Measurements from ENCODE around the gene HEATR5A.
"Not testable (repeated sequence)": the region's sequence is repeated elsewhere in the genome, so short reads cannot be mapped to it uniquely, and the experiment has no call there.

HEATR5A gene

GRCh38 chr14:31420319-31421111 lies at the start of gene HEATR5A:
HEATR5A (minus strand) TSS chr14:31420550; CDS start chr14:31402975, 17,575 bp downstream.
- peak; percentile 96 for DNase-seq

GRCh38 chr14:31466554-31466953 lies 46.2 kb upstream of the HEATR5A start:
- DNase-seq: no peak

GRCh38 chr14:31465111-31465510 lies 44.8 kb upstream of the HEATR5A start:
- DNase-seq: no peak

GRCh38 chr14:31462450-31462849 lies 42.1 kb upstream of the HEATR5A start:
- not testable (repeated sequence) for DNase-seq

- no peak for DNase-seq
Measured at GRCh38 chr14:31461545-31461944, 41.2 kb upstream of the HEATR5A start.

GRCh38 chr14:31457665-31458659 lies 37.6 kb upstream of the HEATR5A start:
- DNase-seq: no peak

- peak; percentile 97 for DNase-seq
Measured at GRCh38 chr14:31456841-31457664, 36.7 kb upstream of the HEATR5A start, which contains the start of gene DTD2. DTD2 (minus strand) TSS chr14:31457506; CDS start chr14:31457393, 113 bp downstream.

- DNase-seq: no peak
Measured at GRCh38 chr14:31449971-31450610, 29.7 kb upstream of the HEATR5A start.

- DNase-seq: no peak
Measured at GRCh38 chr14:31449136-31449535, 28.8 kb upstream of the HEATR5A start.

- DNase-seq: no peak
Measured at GRCh38 chr14:31445703-31446102, 25.4 kb upstream of the HEATR5A start.

- no peak for DNase-seq
Measured at GRCh38 chr14:31442284-31442683, 21.9 kb upstream of the HEATR5A start.

GRCh38 chr14:31441273-31442111 lies 21.1 kb upstream of the HEATR5A start:
- no peak for DNase-seq

GRCh38 chr14:31440280-31440679 lies 19.9 kb upstream of the HEATR5A start:
- DNase-seq: no peak

- no peak for DNase-seq
Measured at GRCh38 chr14:31439561-31439960, 19.2 kb upstream of the HEATR5A start.

GRCh38 chr14:31437045-31437691 lies 16.8 kb upstream of the HEATR5A start:
- not testable (repeated sequence) for DNase-seq

GRCh38 chr14:31435276-31435675 lies 14.9 kb upstream of the HEATR5A start:
- DNase-seq: no peak

GRCh38 chr14:31430634-31431264 lies 10.4 kb upstream of the HEATR5A start:
- DNase-seq: no peak

GRCh38 chr14:31429791-31430190 lies 9.4 kb upstream of the HEATR5A start:
- DNase-seq: no peak

GRCh38 chr14:31428011-31428410 lies 7.7 kb upstream of the HEATR5A start:
- DNase-seq: no peak

GRCh38 chr14:31426663-31427062 lies 6.3 kb upstream of the HEATR5A start:
- DNase-seq: no peak

Data from NCI-H2107 (cell line).